ENCODE data around the gene RALB.

GRCh38 chr2:120257522-120257921 is 4.9 kb downstream of the RALB start:
- TF ChIP-seq CTCF (IDR thresholded peaks at IDR 0.05; ENCODE audit: borderline replicate concordance, extremely low read depth, low read length, poor library complexity, severe bottlenecking) (no peak), EZH2 (IDR thresholded peaks at IDR 0.05; ENCODE audit: borderline replicate concordance, low read depth, low read length, severe bottlenecking) (no peak)
